Measurements from ENCODE around the gene NRIP3. TPM values are rescaled to one million over a fixed set of nuclear protein-coding genes. Genes with fewer than 3 reads are reported as not detected.

The NRIP3 gene
- total and polyA plus RNA-seq, 2 of the 13 experiments (the other 11 are each of a cell fraction or from before 2014, with no cell fraction given) = 0.04 to 0.07 TPM

- TF ChIP-seq ZNF234 (CRISPR knock-in tag; conservative IDR thresholded peaks at IDR 0.05) = no peak; the same call in 1 of the 2 replicates
- no peak for TF ChIP-seq ZNF570 (CRISPR knock-in tag; IDR thresholded peaks at IDR 0.05; ENCODE audit: borderline replicate concordance)
- no peak for TF ChIP-seq TMF1 (CRISPR knock-in tag; IDR thresholded peaks at IDR 0.05; ENCODE audit: low read depth)
- no peak; the same call in 1 of the 2 replicates for TF ChIP-seq SALL2 (CRISPR knock-in tag; IDR thresholded peaks at IDR 0.05)
- no peak for TF ChIP-seq ZNF572 (CRISPR knock-in tag; IDR thresholded peaks at IDR 0.05)
- TF ChIP-seq KDM5B (CRISPR knock-in tag; IDR thresholded peaks at IDR 0.05; ENCODE audit: borderline replicate concordance) = peak; percentile 81
- TF ChIP-seq STAT5B (CRISPR knock-in tag; IDR thresholded peaks at IDR 0.05) = no peak
- TF ChIP-seq MTF1 (CRISPR knock-in tag; IDR thresholded peaks at IDR 0.05) = 0 out of 2 replicates have a peak, but pooled peaks have one; percentile 42
- TF ChIP-seq ZNF580 (CRISPR knock-in tag; IDR thresholded peaks at IDR 0.05; ENCODE audit: borderline replicate concordance, low read depth) = peak; percentile 19; the same call in 1 of the 2 replicates
- TF ChIP-seq ZBTB3 (CRISPR knock-in tag; IDR thresholded peaks at IDR 0.05; ENCODE audit: borderline replicate concordance, low read depth) = no peak
- 0 out of 2 replicates have a peak, but pooled peaks have one; percentile 85 for TF ChIP-seq ETS1 (CRISPR knock-in tag; IDR thresholded peaks at IDR 0.05)
- TF ChIP-seq PRDM10 (CRISPR knock-in tag; IDR thresholded peaks at IDR 0.05; ENCODE audit: low read depth) = peak; percentile 82; the same call in 1 of the 2 replicates
- no peak for TF ChIP-seq ZNF513 (CRISPR knock-in tag; conservative IDR thresholded peaks at IDR 0.05)
- 0 out of 2 replicates have a peak, but pooled peaks have one; percentile 26 for TF ChIP-seq ZNF549 (CRISPR knock-in tag; IDR thresholded peaks at IDR 0.05)
- TF ChIP-seq MIER3 (CRISPR knock-in tag; IDR thresholded peaks at IDR 0.05; ENCODE audit: borderline replicate concordance) = no peak
- TF ChIP-seq ZNF225 (CRISPR knock-in tag; IDR thresholded peaks at IDR 0.05) = peak; percentile 54
- TF ChIP-seq ZSCAN30 (CRISPR knock-in tag; IDR thresholded peaks at IDR 0.05) = no peak
- no peak for TF ChIP-seq ZNF260 (CRISPR knock-in tag; IDR thresholded peaks at IDR 0.05; ENCODE audit: borderline replicate concordance, low read depth)
- 0 out of 2 replicates have a peak, but pooled peaks have one; percentile 46 for TF ChIP-seq ZNF230 (CRISPR knock-in tag; IDR thresholded peaks at IDR 0.05)
- no peak for TF ChIP-seq NCOA5 (CRISPR knock-in tag; IDR thresholded peaks at IDR 0.05)
- peak; percentile 25; the same call in 1 of the 2 replicates for TF ChIP-seq SNAPC2 (CRISPR knock-in tag; IDR thresholded peaks at IDR 0.05)
- TF ChIP-seq ZNF12 (CRISPR knock-in tag; IDR thresholded peaks at IDR 0.05) = no peak
These were observed 39.2 kb downstream of the NRIP3 start, which contains the start of gene TMEM9B (continued) for GRCh38 chr11:8964324-8965320.
